Heart left ventricle (tissue), 13 donors: Measurements from ENCODE around the gene ZNF718.

ENCODE experiments used
- POLR2A ChIP-seq, 2 donors: fragments of 450-650 bp; IDR thresholded peaks; one replicate each; pipeline ENCODE4 v1.6.1; 2017; ENCODE audit warnings: antibody characterized with exemption in 2 of 2, mild to moderate bottlenecking in 2 of 2, moderate library complexity in 2 of 2
- TF ChIP-seq, protein P1 (sequence below), 12 donors: fragments of 200-600 bp; sonication (generic) in 4 of 12; IDR thresholded peaks; one replicate each; pipeline versions ENCODE4 v1.5.0 to v1.8.0; 2018 to 2022; ENCODE audit warnings: antibody characterized with exemption in 12 of 12, mild to moderate bottlenecking in 5 of 12
- donor health status: ischemic (EF 13 %, LVEDD 7.1; RV severe dilation, severe dysfunction).
- donor health status: DM: no; HTN: yes; CAD: no.
- donor health status: DM: no; HTN: no; CAD: no.
- donor health status: ischemic (EF 25% LVEDD 6.9; RV normal size, moderate dysfunction).
- donor health status: ischemic (EF 25% LVEDD 5.7; RV mildly dilated, moderate dysfunction).
- donor health status: ischemic (EF 35%, LVEDD 5.7; RV mildly dilated, moderate dysfunction).
- donor health status: nonischemic (EF 11% LVEDD 7.7; RV severe dilation, severe dysfunction).
- donor health status: DM: yes; HTN: yes; CAD: no.
- donor health status: PGD.
- donor health status: ischemic (EF 29% LVEDD 5.4; RV normal size, mild dysfunction).
- donor health status: nonischemic (EF 23%, LVEDD 6.1; RV moderate dilation, normal function).

DNA sequence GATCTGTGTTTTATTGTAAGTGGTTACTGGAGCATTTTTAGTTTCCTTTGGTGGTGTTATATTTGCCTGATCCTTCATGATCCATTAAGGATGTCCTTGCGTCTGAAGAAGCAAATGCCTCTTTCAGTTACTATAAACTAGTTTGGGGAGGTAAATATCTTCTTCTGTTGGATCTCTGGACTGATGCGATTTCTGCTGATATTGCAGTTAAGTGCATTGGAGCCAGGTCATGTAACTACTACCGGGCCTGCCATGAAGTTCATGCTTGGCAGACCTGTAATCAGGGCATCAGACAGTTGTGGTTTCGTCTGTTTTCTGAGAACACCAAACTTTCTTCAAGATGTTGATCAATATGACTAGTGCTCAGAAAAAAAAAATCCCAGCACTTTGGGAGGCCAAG is 22.9 kb downstream of the ZNF718 start:
- TF ChIP-seq, protein P1, sequence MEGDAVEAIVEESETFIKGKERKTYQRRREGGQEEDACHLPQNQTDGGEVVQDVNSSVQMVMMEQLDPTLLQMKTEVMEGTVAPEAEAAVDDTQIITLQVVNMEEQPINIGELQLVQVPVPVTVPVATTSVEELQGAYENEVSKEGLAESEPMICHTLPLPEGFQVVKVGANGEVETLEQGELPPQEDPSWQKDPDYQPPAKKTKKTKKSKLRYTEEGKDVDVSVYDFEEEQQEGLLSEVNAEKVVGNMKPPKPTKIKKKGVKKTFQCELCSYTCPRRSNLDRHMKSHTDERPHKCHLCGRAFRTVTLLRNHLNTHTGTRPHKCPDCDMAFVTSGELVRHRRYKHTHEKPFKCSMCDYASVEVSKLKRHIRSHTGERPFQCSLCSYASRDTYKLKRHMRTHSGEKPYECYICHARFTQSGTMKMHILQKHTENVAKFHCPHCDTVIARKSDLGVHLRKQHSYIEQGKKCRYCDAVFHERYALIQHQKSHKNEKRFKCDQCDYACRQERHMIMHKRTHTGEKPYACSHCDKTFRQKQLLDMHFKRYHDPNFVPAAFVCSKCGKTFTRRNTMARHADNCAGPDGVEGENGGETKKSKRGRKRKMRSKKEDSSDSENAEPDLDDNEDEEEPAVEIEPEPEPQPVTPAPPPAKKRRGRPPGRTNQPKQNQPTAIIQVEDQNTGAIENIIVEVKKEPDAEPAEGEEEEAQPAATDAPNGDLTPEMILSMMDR (IDR thresholded peaks at IDR 0.05) = no peak
- TF ChIP-seq POLR2A (IDR thresholded peaks at IDR 0.05) = no peak
